Right lobe of liver (tissue), 4 donors: ENCODE results near the gene KLK15.

ENCODE experiments used
- POLR2A ChIP-seq: fragments of 450-650 bp; IDR thresholded peaks from one replicate; pipeline ENCODE4 v1.6.1; 2017; ENCODE audit warnings: antibody characterized with exemption, mild to moderate bottlenecking
- TF ChIP-seq, protein P1 (sequence below), 4 donors: fragments of 200-600 bp in 3 of 4; fragments of 450-650 bp in 1 of 4; IDR thresholded peaks; one replicate each; pipeline versions ENCODE4 v1.5.1 to v1.8.0; 2016 to 2022; ENCODE audit warnings: antibody characterized with exemption in 4 of 4, mild to moderate bottlenecking in 2 of 4
- donor health status: DM: no; HTN: no; CAD: no.
- donor health status: DM: no; HTN: no; CAD: no.
- donor health status: DM: no; HTN: yes; CAD: no.

DNA sequence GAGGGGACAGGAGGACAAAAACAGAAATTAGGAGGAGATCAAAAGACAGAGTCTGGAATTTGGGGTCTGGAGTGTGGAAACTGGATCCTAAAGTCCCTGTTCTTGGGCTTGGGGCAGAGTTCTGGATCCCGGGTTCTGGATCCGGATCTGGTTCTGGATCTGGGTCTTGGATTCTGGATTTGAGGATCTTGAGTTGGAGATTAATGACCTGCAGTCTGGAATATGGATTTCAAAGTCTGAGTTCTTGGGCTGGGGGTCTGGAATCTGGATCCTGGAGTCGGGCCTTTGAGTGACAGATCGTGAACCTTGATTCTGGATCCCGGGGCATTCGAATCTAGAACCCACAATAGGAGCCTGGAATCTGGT lies 411 bp upstream of the KLK15 start:
- TF ChIP-seq, protein P1, sequence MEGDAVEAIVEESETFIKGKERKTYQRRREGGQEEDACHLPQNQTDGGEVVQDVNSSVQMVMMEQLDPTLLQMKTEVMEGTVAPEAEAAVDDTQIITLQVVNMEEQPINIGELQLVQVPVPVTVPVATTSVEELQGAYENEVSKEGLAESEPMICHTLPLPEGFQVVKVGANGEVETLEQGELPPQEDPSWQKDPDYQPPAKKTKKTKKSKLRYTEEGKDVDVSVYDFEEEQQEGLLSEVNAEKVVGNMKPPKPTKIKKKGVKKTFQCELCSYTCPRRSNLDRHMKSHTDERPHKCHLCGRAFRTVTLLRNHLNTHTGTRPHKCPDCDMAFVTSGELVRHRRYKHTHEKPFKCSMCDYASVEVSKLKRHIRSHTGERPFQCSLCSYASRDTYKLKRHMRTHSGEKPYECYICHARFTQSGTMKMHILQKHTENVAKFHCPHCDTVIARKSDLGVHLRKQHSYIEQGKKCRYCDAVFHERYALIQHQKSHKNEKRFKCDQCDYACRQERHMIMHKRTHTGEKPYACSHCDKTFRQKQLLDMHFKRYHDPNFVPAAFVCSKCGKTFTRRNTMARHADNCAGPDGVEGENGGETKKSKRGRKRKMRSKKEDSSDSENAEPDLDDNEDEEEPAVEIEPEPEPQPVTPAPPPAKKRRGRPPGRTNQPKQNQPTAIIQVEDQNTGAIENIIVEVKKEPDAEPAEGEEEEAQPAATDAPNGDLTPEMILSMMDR (IDR thresholded peaks at IDR 0.05): no peak
- no peak for TF ChIP-seq POLR2A
